Muscle layer of colon (tissue), 2 donors: ENCODE measurements around the gene HS6ST1.

Experiments
- H3K27ac ChIP-seq: one replicate; pipeline ENCODE4 v1.7.0; 2013; ENCODE audit warnings: low read depth, mild to moderate bottlenecking, low read length, moderate library complexity
- H3K27me3 ChIP-seq, 2 donors: one replicate each; pipeline ENCODE4 v1.7.0; 2013; ENCODE audit warnings: low read length in 2 of 2, mild to moderate bottlenecking in 2 of 2; ENCODE audit not compliant: insufficient read depth in 2 of 2, control insufficient read depth in 1 of 2
- H3K36me3 ChIP-seq: one replicate; pipeline ENCODE4 v1.7.0; 2013; ENCODE audit warnings: mild to moderate bottlenecking, low read length; ENCODE audit not compliant: insufficient read depth
- H3K4me1 ChIP-seq: one replicate; pipeline ENCODE4 v1.7.0; 2013; ENCODE audit warnings: mild to moderate bottlenecking, low read length; ENCODE audit not compliant: insufficient read depth
- H3K4me3 ChIP-seq, 2 donors: one replicate each; pipeline ENCODE4 v1.7.0; 2013; ENCODE audit warnings: low read length in 2 of 2, low read depth in 1 of 2, mild to moderate bottlenecking in 1 of 2, moderate library complexity in 1 of 2
- H3K9ac ChIP-seq: one replicate; pipeline ENCODE4 v1.7.0; 2013; ENCODE audit warnings: low read length
- H3K9me3 ChIP-seq: one replicate; pipeline ENCODE4 v1.7.0; 2013; ENCODE audit warnings: mild to moderate bottlenecking, low read length
- donor health status: abdominal sarcoma.
- donor health status: Adenocarcinoma of cecum.

The HS6ST1 gene

DNA sequence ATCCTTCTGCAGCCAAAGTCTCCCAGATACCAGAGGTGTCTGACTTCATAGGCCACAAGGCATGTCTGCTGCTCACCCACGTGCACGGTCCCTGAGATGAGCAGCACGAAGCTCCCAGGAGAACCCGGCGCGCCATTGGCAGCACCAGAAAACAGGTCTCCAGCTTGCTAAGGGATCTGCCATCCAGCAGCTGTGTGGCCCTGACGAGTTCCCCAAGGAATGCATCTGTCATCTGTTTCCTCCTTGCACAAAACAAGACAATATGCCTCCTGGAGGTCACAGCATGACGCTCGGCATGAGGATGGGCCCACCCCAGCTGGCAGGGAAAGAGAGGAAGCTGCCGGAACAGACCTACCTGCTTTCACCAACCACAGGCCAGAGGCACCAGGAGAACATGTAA is 29.2 kb downstream of the HS6ST1 start:
- Histone ChIP-seq H3K4me3 (no peak overlapping the region), H3K27me3 (no peaks in the 10 kb centered on the region), H3K9me3 (no peaks in the 10 kb centered on the region), H3K9ac (no peak overlapping the region), H3K4me1 (peaks cover 16% of the 10 kb centered on the region), H3K27ac (no peak overlapping the region), H3K36me3 (no peaks in the 10 kb centered on the region)

DNA sequence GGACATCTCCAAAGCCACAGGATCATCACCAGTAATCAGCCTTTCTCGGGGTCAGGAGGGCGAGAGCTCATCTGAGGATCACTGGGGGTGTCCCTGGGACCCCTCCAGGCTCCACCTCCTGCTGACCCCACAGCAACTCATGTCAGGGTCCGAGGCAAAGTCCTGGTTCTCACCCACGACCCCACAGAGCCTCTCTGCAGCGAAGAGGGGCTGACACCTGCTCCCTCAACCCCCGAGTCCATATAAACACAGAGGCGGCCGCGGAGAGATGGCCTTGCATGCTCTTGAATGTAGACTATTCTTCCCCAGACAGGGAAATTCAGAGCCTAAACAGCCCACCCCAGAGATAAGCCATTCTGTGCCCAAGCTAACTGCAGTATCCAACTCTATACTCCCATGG is 29.9 kb downstream of the HS6ST1 start:
- Histone ChIP-seq H3K4me3 (no peak overlapping the region), H3K36me3 (no peaks in the 10 kb centered on the region), H3K4me1 (peaks cover 14% of the 10 kb centered on the region), H3K27me3 (no peaks in the 10 kb centered on the region), H3K9me3 (no peaks in the 10 kb centered on the region), H3K27ac (no peak overlapping the region), H3K9ac (no peak overlapping the region)

DNA sequence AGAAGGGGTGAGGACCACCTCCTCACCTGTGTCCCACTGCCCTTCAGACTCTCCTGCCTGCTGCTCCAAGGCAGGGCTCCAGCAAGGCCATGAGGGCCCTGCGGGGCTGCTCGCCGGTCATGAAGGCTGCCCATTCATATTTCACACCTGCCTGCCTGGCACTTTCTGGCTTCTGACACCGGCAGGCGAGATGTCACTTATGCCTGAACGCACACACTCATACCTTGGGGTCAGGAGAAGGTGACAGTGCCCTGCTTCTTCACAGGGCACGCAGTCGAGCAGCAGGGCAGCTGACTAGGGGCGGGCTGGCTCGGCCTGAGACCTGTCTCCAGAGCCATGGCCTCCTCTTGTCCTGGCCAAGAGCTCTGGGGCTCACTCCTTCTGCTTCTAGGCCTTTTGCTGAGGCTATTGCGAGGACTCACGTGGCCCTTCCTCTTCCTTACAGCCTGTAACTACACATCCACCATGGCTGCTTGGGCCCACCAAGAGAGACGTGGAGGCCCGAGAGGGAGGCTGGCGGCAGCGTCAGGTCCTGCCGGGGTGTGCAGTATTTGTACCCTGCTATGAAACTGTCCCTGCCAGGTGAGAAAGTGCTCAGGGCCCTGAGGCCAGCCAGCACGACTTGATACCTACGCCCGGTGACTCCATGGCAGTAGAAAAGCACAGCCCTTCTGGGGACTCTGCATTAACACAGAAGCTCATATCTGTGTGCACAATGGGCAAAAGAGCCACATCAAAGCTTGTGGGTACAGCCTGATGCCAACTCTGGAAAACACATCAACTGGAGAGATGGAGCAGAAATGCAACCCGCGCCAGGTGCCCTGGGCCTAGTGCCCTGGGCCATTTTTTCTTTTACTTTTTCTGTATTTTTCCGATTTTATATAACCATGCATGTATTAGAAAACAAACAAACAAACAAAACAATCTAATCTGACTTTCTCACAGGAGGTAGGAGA is 30.6 kb downstream of the HS6ST1 start:
- no peaks in the 10 kb centered on the region for H3K27me3 ChIP-seq
- peaks cover 14% of the 10 kb centered on the region for H3K4me1 ChIP-seq
- H3K4me3 ChIP-seq = no peak overlapping the region
- H3K9ac ChIP-seq = no peak overlapping the region
- H3K27ac ChIP-seq = no peak overlapping the region
- no peaks in the 10 kb centered on the region for H3K9me3 ChIP-seq
- H3K36me3 ChIP-seq = no peaks in the 10 kb centered on the region

DNA sequence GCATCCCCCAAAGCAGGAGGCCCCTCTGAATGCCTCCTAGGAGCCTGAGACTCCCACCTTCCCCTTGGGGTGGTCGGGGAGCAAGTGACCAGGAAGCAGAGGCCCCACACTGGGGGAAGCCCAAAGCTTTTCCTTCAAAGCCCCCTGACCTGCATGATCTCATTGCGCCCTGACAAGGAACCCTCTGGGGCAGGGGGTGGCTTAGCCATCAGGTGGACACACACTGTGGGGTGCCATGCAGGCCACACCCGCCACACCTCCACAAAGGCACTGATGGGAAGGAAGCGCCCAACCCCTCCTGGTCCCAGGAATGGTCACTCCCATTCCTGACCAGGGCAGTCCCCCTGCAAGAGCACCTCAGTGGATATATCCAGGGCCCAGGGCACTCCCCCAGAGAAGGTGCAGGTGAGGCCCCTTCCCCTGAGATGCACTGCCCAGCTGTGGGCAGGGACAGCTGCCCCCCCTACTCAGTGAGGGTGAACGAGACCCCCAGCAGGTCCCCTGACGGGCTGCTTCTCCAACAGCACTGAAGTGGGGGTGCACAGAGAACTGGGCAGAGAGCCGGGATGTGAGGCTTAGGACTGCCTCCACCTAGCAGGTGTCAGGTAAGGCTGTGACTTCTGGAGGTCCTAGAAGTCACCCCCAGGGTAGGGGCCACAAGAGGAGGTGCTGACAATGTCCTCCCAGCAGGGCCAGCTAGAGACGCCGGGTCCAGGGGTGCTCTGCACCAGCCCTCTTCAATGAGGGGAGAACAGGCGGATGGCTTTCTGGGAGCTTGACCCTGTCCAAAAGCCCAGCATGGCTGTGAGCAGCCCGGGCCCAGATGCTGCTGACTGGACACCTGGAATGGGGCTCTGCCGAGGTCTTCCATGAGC is 31.5 kb downstream of the HS6ST1 start:
- Histone ChIP-seq H3K9me3 (no peaks in the 10 kb centered on the region), H3K4me1 (peaks cover 22% of the 10 kb centered on the region), H3K27ac (no peak overlapping the region), H3K4me3 (no peak overlapping the region), H3K27me3 (no peaks in the 10 kb centered on the region), H3K9ac (no peak overlapping the region), H3K36me3 (no peaks in the 10 kb centered on the region)

DNA sequence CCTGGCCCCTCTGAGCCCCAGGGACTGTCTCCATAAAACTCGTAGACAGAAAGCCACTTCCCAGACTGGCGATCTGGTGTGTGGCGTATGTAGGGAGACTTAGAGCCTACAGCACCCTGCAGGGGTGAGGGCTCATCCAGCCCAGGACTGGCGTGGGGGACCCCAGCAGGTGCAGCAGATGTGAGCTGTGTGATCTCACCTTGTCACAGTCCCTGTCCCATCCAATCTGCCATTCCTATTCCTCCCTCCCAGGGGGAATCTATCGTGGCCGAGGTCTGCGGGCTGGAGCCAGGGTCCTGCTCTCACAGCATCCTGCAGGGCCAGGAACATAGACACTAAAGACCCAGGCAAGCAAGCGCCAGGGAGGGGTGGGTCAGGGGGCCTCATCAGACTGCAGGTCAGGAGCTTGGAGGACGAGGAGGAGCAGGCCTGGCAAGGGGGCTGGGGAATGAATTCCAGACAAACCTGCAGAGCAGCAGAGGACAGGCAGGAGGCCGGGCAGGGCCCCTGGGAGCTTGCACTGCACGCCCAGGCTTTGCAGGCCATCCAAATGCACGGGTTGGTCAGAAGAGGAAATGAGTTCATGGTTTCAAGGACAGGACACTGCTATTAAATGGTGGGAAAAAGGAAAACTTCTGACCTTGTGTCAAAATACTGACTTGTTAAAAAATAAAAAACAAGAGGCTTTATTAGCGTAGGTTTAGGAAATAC is 32.5 kb downstream of the HS6ST1 start:
- peaks cover 27% of the 10 kb centered on the region for H3K4me1 ChIP-seq
- no peak overlapping the region for H3K4me3 ChIP-seq
- no peak overlapping the region for H3K27ac ChIP-seq
- no peaks in the 10 kb centered on the region for H3K27me3 ChIP-seq
- H3K9ac ChIP-seq = no peak overlapping the region
- no peaks in the 10 kb centered on the region for H3K36me3 ChIP-seq
- no peaks in the 10 kb centered on the region for H3K9me3 ChIP-seq

DNA sequence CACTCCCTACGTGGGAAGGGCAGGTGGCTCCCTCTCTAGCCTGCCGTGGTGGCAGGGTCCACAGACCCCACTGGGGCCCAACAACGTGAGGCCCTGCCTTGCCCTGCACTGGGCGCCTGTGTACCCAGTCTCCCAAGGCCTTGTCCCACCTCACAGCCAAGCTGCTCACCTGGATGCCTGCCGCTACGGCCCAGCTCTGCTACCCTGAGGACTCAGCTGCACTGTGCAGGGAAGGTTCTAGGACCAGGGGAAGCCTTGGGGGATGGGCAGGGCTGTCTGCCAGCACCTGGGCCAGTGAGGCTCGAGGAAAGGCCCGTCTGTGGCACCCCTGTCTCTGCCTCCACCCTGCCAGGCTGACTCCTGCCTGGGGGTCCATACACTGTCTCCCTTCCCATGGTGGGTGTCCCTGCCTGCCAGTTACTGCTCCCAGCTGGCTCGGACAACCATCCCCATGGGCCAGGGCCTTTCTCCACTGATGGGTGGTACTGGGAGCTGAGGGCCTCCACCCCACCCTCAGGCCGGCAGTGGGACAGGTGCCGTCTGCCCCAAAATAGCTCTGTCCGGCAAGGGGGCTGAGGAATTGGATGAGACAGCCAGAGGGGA is 33.2 kb downstream of the HS6ST1 start:
- Histone ChIP-seq H3K36me3 (no peaks in the 10 kb centered on the region), H3K27me3 (no peaks in the 10 kb centered on the region), H3K9me3 (no peaks in the 10 kb centered on the region), H3K9ac (no peak overlapping the region), H3K4me3 (no peak overlapping the region), H3K4me1 (peaks cover 33% of the 10 kb centered on the region), H3K27ac (no peak overlapping the region)

DNA sequence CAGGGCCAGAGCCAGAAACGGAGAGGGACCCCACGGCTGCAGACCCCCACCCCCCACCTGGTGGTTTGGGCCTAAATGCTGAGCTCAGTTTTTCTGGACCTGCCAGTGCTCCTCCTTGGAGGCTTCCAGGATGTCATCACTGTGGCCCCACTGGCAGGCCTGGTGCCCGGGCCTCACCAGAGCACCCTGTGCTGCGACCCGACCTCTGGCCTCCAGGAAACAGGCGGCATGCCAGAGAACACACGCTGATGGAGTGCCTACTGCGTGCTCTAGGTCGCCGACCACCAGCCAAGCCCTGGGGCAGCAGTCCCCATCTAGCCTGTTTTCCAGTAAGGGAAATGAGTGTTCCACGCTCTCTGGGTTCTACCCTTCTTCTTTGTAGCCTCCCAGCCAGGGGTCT is 33.8 kb downstream of the HS6ST1 start:
- Histone ChIP-seq H3K27me3 (no peaks in the 10 kb centered on the region), H3K4me1 (peaks cover 33% of the 10 kb centered on the region), H3K4me3 (no peak overlapping the region), H3K9me3 (no peaks in the 10 kb centered on the region), H3K36me3 (no peaks in the 10 kb centered on the region), H3K9ac (no peak overlapping the region), H3K27ac (no peak overlapping the region)

DNA sequence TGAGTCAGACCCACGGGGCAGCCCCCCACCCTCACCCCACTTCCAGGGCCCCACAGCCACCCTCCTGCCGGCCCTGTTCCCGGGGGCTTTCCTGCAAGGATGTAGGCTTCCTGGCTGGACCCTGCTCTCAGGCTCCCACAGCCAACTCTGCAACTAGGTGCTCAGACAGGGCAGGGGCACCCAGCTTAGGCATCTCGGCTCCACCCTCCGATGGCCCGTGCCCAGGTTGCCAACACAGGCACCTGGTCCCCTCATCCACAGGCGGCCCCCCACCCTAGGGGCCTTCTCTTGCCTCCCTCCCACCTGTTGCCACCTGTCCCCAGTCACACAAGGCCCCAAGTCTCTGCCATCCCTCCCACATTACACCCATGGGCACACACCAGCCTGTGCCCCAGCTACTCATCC is 34.6 kb downstream of the HS6ST1 start:
- no peak overlapping the region for H3K4me3 ChIP-seq
- no peak overlapping the region for H3K27ac ChIP-seq
- no peak overlapping the region for H3K9ac ChIP-seq
- no peaks in the 10 kb centered on the region for H3K9me3 ChIP-seq
- H3K27me3 ChIP-seq = no peaks in the 10 kb centered on the region
- H3K36me3 ChIP-seq = no peaks in the 10 kb centered on the region
- peaks cover 33% of the 10 kb centered on the region for H3K4me1 ChIP-seq

DNA sequence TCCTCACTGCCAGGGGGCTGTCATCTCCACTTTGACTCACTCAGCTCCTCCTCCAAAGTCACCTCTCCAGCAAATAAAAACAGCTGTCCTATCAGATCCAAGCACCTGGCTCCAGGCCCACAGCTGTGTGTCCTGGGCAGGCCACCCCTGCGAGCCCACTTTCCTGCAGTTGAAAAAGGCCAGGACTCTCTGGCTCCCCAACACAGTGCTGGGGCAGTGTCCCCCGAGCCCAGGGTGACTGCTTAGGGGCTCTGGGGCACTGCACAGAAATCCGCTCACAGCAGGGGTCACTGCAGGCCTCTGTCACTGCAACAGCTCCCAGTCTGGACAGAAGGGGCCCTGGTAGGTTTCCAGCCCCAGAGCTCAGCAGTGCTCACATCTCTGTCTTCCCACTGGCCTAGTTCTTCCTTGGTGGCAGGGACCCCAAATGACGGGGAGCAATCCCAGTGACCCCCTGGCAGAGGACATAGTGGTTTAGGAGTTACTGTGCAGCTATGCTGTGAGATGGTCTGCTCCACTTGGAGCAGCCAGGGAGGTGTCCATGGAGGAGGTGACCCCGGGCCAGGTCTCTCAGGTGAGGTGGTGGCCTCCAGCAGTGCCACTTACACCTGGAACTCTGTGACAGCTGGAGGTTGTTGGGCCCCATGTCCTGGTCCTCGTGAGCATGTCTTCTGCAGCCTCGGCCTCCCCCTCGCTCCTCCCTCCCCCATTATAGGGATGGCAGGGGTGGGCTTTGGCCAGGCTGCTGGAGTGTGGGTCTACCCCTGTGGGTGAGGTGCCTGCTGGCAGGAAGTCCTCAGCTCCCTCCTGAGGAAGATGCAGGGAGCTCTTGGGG is 35.5 kb downstream of the HS6ST1 start:
- no peak overlapping the region for H3K27ac ChIP-seq
- no peak overlapping the region for H3K4me3 ChIP-seq
- H3K4me1 ChIP-seq = peaks cover 33% of the 10 kb centered on the region
- no peaks in the 10 kb centered on the region for H3K27me3 ChIP-seq
- H3K9ac ChIP-seq = no peak overlapping the region
- H3K36me3 ChIP-seq = no peaks in the 10 kb centered on the region
- no peaks in the 10 kb centered on the region for H3K9me3 ChIP-seq

DNA sequence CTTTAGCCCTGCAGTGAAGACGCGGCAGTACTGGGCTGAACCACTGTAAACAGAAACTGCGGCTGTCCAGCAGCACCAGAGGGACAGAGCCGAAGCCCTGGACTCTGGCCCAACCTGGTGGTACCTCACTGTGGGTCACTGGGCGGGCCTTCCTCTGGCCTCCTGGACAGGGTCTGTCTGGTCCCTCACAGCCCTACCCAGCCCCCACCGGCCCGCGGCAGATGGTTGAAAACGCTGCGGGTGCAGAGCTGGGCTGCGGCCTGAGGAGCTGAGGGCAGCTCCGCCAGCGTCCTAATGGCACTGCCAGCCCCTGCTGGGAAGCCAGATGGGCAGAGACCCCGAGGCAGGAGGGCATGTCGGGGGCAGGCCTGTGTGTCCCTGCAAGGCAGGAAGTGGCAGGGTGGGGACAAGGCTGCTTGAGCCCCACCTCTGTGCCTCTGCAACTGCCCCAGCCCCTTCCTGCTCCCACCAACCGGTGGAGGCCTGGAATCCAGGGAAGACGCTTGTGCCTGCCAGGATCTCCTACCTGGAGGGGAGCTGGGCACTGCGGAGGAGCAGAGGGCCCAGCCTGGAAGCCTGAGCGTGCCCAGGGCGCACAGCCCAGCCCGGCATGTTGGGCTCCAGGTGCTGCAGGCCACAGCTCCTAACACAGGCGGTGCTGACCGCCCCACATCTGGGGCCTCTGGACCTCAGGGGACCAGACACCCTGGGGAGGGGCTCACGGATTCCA is 36.3 kb downstream of the HS6ST1 start:
- H3K9me3 ChIP-seq = no peaks in the 10 kb centered on the region
- H3K4me1 ChIP-seq = peaks cover 33% of the 10 kb centered on the region
- no peaks in the 10 kb centered on the region for H3K27me3 ChIP-seq
- H3K4me3 ChIP-seq = no peak overlapping the region
- H3K36me3 ChIP-seq = no peaks in the 10 kb centered on the region
- no peak overlapping the region for H3K27ac ChIP-seq
- H3K9ac ChIP-seq = no peak overlapping the region
